Muscle of arm (tissue), 14 donors: ENCODE measurements around the gene TAS2R19. TPM values are rescaled to one million over a fixed set of nuclear protein-coding genes. Genes with fewer than 3 reads are reported as not detected.
"Not testable (repeated sequence)": the region's sequence is repeated elsewhere in the genome, so short reads cannot be mapped to it uniquely, and the experiment has no call there.

Experiments
- DNase-seq: peaks from one replicate; pipeline ENCODE4 v3.0.0-alpha.2; 2013
- long read RNA-seq, 11 donors: transcript quantifications; one replicate each; lab custom pipeline, GENCODE V29; 2026
- polyA plus RNA-seq, 12 donors: library from polyadenylated mRNA; unstranded; fragments of 120-200 nt; gene quantifications; one replicate each; pipeline ENCODE4 v1.2.1, GENCODE V29; 2013; ENCODE audit not compliant: insufficient read length in 12 of 12

The TAS2R19 gene
- polyA plus RNA-seq, result 1 to 10 TPM in 8 of 12 donors, under 1 TPM in 2, not detected in 2; 0.50 to 3.4 (median 1.3) TPM
- long read RNA-seq, donor 1, partial matches to known transcripts, result 0 of 2 reads
- long read RNA-seq, donor 1, other reads (novel, unspliced or antisense), result 0 of 2 reads
- long read RNA-seq, donor 2, result 0 reads
- long read RNA-seq, donor 3, result 0 reads
- long read RNA-seq, donor 4, result 0 reads
- long read RNA-seq, donor 5, result 0 reads
- long read RNA-seq, donor 6, partial matches to known transcripts, result 0 of 2 reads
- long read RNA-seq, donor 6, other reads (novel, unspliced or antisense), result 0 of 2 reads
- long read RNA-seq, donor 7, partial matches to known transcripts, result 0 of 1 reads
- long read RNA-seq, donor 7, other reads (novel, unspliced or antisense), result 0 of 1 reads
- long read RNA-seq, donor 8, result 0 reads
- long read RNA-seq, donor 9, result 0 reads
- long read RNA-seq, donor 10, result 0 reads
- long read RNA-seq, donor 11, partial matches to known transcripts, result 0 of 1 reads
- long read RNA-seq, donor 11, other reads (novel, unspliced or antisense), result 0 of 1 reads

GRCh38 chr12:11022520-11022919 lies at the start of gene TAS2R19:
Gene TAS2R19 (minus strand): TSS chr12:11022620. CDS start chr12:11022571, 49 bp downstream.
- no peak for DNase-seq

- no peak for DNase-seq
Observed at GRCh38 chr12:11071414-11071813, 49.0 kb upstream of the TAS2R19 start.

GRCh38 chr12:11070999-11071398 lies 48.6 kb upstream of the TAS2R19 start:
- DNase-seq, result no peak

GRCh38 chr12:11069854-11070365 lies 47.5 kb upstream of the TAS2R19 start:
- DNase-seq, result no peak

- peak; percentile 18 for DNase-seq
Observed at GRCh38 chr12:11067514-11067913, 45.1 kb upstream of the TAS2R19 start.

GRCh38 chr12:11062194-11062593 lies 39.8 kb upstream of the TAS2R19 start, which contains the start of gene TAS2R46:
Gene TAS2R46 (minus strand): TSS chr12:11062294. CDS start chr12:11062294, 0 bp downstream.
- not testable (repeated sequence) for DNase-seq

GRCh38 chr12:11059784-11060183 lies 37.4 kb upstream of the TAS2R19 start:
- no peak for DNase-seq

GRCh38 chr12:11059041-11059440 lies 36.6 kb upstream of the TAS2R19 start:
- DNase-seq, result no peak

- no peak for DNase-seq
Observed at GRCh38 chr12:11055306-11055705, 32.9 kb upstream of the TAS2R19 start.

GRCh38 chr12:11049806-11050531 lies 27.5 kb upstream of the TAS2R19 start:
- DNase-seq, result not testable (repeated sequence)

- not testable (repeated sequence) for DNase-seq
Observed at GRCh38 chr12:11041366-11041765, 18.9 kb upstream of the TAS2R19 start.

- DNase-seq, result no peak
Observed at GRCh38 chr12:11040162-11040561, 17.7 kb upstream of the TAS2R19 start.

- DNase-seq, result no peak
Observed at GRCh38 chr12:11039171-11039570, 16.8 kb upstream of the TAS2R19 start.

- DNase-seq, result not testable (repeated sequence)
Observed at GRCh38 chr12:11033959-11034358, 11.5 kb upstream of the TAS2R19 start.

- no peak for DNase-seq
Observed at GRCh38 chr12:11031307-11031706, 8.9 kb upstream of the TAS2R19 start, which contains the start of gene TAS2R31. Gene TAS2R31 (minus strand): TSS chr12:11031407. CDS start chr12:11031335, 72 bp downstream.

GRCh38 chr12:11026118-11026517 lies 3.7 kb upstream of the TAS2R19 start:
- no peak for DNase-seq

- no peak for DNase-seq
Observed at GRCh38 chr12:11023387-11023786, 967 bp upstream of the TAS2R19 start.

- no peak for DNase-seq
Observed at GRCh38 chr12:11016937-11017336, 5.5 kb downstream of the TAS2R19 start.

- DNase-seq, result no peak
Observed at GRCh38 chr12:11015775-11016430, 6.5 kb downstream of the TAS2R19 start.

- no peak for DNase-seq
Observed at GRCh38 chr12:11014234-11014633, 8.2 kb downstream of the TAS2R19 start.

- no peak for DNase-seq
Observed at GRCh38 chr12:11007608-11008007, 14.8 kb downstream of the TAS2R19 start.

GRCh38 chr12:10998204-10998603 lies 24.2 kb downstream of the TAS2R19 start, which contains the start of gene TAS2R20:
Gene TAS2R20 (minus strand): TSS chr12:10998304. CDS start chr12:10997875, 429 bp downstream.
- no peak for DNase-seq
